ENCODE results near the gene PPFIBP1. TPM values are rescaled to one million over a fixed set of nuclear protein-coding genes. Genes with fewer than 3 reads are reported as not detected.

PPFIBP1 gene
- polyA plus RNA-seq, 1 of the 3 experiments (the other 2 are of a cell fraction) = 55.0 TPM

DNA sequence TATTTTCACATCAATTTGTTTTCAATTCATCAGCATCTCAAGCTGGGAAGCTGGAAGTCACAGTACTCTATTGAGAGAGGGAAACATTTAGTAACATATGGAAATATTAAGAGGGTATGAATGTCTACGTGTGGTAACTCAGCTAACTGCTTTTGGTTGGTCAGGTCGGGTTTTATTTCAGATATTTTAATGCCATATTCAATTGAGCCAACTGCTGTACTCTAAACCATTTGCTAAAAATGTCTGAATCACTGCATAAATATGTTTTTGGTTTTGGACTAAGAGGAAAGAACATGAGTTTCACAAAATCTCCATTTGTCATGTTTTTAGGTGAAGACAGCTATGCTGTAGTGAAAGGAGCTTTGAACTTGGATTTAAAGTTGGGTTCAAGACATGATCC is 18.9 kb upstream of the PPFIBP1 start (continued):
- TF ChIP-seq, protein P1, sequence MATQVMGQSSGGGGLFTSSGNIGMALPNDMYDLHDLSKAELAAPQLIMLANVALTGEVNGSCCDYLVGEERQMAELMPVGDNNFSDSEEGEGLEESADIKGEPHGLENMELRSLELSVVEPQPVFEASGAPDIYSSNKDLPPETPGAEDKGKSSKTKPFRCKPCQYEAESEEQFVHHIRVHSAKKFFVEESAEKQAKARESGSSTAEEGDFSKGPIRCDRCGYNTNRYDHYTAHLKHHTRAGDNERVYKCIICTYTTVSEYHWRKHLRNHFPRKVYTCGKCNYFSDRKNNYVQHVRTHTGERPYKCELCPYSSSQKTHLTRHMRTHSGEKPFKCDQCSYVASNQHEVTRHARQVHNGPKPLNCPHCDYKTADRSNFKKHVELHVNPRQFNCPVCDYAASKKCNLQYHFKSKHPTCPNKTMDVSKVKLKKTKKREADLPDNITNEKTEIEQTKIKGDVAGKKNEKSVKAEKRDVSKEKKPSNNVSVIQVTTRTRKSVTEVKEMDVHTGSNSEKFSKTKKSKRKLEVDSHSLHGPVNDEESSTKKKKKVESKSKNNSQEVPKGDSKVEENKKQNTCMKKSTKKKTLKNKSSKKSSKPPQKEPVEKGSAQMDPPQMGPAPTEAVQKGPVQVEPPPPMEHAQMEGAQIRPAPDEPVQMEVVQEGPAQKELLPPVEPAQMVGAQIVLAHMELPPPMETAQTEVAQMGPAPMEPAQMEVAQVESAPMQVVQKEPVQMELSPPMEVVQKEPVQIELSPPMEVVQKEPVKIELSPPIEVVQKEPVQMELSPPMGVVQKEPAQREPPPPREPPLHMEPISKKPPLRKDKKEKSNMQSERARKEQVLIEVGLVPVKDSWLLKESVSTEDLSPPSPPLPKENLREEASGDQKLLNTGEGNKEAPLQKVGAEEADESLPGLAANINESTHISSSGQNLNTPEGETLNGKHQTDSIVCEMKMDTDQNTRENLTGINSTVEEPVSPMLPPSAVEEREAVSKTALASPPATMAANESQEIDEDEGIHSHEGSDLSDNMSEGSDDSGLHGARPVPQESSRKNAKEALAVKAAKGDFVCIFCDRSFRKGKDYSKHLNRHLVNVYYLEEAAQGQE (IDR thresholded peaks at IDR 0.05; ENCODE audit: low read depth, low read length) = no peak
- TF ChIP-seq FOXM1 (IDR thresholded peaks at IDR 0.05; ENCODE audit: low read depth) (peak; percentile 65; the same call in 1 of the 2 replicates), GABPA (IDR thresholded peaks at IDR 0.05; ENCODE audit: low read depth) (no peak), SIN3A (IDR thresholded peaks at IDR 0.05; ENCODE audit: borderline replicate concordance, low read depth, low read length) (no peak), YY1 (IDR thresholded peaks at IDR 0.05; ENCODE audit: low read depth) (no peak), TAF1 (IDR thresholded peaks at IDR 0.05; ENCODE audit: borderline replicate concordance, low read depth, low read length) (no peak), FOXJ3 (CRISPR knock-in tag; IDR thresholded peaks at IDR 0.05) (no peak), EP300 (IDR thresholded peaks at IDR 0.05; ENCODE audit: borderline replicate concordance in 1 of 2, low read depth in 1 of 2, low read length in 1 of 2) (peak; percentile 62 to 87), MXI1 (IDR thresholded peaks at IDR 0.05; ENCODE audit: low read depth, low read length) (no peak), MEF2A (IDR thresholded peaks at IDR 0.05; ENCODE audit: borderline replicate concordance, low read depth) (0 out of 2 replicates have a peak, but pooled peaks have one; percentile 8), NFIC (IDR thresholded peaks at IDR 0.05; ENCODE audit: borderline replicate concordance) (peak; percentile 70; the same call in 1 of the 2 replicates), RXRA (IDR thresholded peaks at IDR 0.05; ENCODE audit: borderline replicate concordance, low read depth) (peak; percentile 48; the same call in 1 of the 2 replicates), NRF1 (IDR thresholded peaks at IDR 0.05; ENCODE audit: low read depth, low read length) (no peak), JUND (IDR thresholded peaks at IDR 0.05) (peak; percentile 92)
- TF ChIP-seq, protein P2, sequence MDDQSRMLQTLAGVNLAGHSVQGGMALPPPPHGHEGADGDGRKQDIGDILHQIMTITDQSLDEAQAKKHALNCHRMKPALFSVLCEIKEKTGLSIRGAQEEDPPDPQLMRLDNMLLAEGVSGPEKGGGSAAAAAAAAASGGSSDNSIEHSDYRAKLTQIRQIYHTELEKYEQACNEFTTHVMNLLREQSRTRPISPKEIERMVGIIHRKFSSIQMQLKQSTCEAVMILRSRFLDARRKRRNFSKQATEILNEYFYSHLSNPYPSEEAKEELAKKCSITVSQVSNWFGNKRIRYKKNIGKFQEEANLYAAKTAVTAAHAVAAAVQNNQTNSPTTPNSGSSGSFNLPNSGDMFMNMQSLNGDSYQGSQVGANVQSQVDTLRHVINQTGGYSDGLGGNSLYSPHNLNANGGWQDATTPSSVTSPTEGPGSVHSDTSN (IDR thresholded peaks at IDR 0.05) = peak; percentile 93
- TF ChIP-seq, protein P3, sequence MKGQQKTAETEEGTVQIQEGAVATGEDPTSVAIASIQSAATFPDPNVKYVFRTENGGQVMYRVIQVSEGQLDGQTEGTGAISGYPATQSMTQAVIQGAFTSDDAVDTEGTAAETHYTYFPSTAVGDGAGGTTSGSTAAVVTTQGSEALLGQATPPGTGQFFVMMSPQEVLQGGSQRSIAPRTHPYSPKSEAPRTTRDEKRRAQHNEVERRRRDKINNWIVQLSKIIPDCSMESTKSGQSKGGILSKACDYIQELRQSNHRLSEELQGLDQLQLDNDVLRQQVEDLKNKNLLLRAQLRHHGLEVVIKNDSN (IDR thresholded peaks at IDR 0.05; ENCODE audit: borderline replicate concordance, low read depth) = no peak
- TF ChIP-seq, protein P4, sequence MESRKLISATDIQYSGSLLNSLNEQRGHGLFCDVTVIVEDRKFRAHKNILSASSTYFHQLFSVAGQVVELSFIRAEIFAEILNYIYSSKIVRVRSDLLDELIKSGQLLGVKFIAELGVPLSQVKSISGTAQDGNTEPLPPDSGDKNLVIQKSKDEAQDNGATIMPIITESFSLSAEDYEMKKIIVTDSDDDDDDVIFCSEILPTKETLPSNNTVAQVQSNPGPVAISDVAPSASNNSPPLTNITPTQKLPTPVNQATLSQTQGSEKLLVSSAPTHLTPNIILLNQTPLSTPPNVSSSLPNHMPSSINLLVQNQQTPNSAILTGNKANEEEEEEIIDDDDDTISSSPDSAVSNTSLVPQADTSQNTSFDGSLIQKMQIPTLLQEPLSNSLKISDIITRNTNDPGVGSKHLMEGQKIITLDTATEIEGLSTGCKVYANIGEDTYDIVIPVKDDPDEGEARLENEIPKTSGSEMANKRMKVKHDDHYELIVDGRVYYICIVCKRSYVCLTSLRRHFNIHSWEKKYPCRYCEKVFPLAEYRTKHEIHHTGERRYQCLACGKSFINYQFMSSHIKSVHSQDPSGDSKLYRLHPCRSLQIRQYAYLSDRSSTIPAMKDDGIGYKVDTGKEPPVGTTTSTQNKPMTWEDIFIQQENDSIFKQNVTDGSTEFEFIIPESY (IDR thresholded peaks at IDR 0.05; ENCODE audit: borderline replicate concordance, low read depth) = no peak
- TF ChIP-seq, protein P5, sequence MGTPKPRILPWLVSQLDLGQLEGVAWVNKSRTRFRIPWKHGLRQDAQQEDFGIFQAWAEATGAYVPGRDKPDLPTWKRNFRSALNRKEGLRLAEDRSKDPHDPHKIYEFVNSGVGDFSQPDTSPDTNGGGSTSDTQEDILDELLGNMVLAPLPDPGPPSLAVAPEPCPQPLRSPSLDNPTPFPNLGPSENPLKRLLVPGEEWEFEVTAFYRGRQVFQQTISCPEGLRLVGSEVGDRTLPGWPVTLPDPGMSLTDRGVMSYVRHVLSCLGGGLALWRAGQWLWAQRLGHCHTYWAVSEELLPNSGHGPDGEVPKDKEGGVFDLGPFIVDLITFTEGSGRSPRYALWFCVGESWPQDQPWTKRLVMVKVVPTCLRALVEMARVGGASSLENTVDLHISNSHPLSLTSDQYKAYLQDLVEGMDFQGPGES (IDR thresholded peaks at IDR 0.05; ENCODE audit: low read depth, low read length) = no peak
- TF ChIP-seq, protein P6, sequence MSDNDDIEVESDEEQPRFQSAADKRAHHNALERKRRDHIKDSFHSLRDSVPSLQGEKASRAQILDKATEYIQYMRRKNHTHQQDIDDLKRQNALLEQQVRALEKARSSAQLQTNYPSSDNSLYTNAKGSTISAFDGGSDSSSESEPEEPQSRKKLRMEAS (IDR thresholded peaks at IDR 0.05; ENCODE audit: low read depth) = 0 out of 2 replicates have a peak, but pooled peaks have one; percentile 45

All from SK-N-SH (cell line).